Activated CD4-positive, alpha-beta T cell treated with anti-CD3 and anti-CD28 coated beads, Interleukin-2, Interleukin-4, amounts not matched to agents 100 ng/mL and 50 ng/mL, durations not matched to agents 16 hours and 8 hours (primary cell): ENCODE measurements around the gene AGFG2.

Experiments
- DNase-seq: peaks from one replicate; pipeline ENCODE4 v3.0.0-alpha.2; 2020; ENCODE audit warnings: low spot score

The AGFG2 gene

DNA sequence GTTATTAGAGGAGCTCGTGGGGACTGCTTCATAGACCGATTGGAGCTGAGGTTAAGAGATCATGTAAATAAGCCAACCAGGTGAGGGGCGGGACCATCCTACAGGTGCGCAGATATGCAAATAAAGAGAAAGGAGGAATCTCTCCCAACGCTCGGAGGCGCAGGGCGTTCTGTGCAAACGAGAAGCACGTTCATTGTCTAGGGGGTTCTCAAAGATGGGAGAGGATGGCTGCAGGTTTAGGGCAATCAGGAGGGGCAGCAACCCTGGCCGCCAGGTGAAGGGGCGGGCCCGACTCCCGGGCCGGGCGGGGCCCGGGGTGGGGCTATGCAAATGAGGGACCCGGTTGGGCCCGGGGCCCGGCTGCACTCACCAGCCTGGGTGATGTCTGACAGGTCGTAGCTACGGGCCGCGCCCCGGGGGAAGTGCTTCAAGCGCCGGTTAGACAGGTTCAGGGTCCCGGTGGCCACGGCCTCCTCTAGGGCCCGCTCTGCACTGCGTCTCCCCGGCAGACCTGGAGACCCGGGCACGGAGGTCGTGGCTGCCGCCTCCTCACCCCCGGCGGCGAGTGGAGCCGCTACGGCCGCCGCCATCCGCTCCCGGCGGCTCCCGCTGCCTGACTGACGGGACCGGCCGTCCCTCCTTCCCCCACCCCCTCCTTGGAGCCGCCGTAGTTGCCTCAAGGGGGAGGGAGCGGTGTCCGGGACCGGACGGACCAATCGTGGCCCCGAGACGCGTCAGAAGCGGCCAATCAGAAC is 46.7 kb downstream of the AGFG2 start, which contains the start of gene LRCH4:
TSS of gene LRCH4 (minus strand) at position 619 of the 755 bp plus-strand sequence. CDS start at position 590, 29 bp downstream.
- DNase-seq: no peak

DNA sequence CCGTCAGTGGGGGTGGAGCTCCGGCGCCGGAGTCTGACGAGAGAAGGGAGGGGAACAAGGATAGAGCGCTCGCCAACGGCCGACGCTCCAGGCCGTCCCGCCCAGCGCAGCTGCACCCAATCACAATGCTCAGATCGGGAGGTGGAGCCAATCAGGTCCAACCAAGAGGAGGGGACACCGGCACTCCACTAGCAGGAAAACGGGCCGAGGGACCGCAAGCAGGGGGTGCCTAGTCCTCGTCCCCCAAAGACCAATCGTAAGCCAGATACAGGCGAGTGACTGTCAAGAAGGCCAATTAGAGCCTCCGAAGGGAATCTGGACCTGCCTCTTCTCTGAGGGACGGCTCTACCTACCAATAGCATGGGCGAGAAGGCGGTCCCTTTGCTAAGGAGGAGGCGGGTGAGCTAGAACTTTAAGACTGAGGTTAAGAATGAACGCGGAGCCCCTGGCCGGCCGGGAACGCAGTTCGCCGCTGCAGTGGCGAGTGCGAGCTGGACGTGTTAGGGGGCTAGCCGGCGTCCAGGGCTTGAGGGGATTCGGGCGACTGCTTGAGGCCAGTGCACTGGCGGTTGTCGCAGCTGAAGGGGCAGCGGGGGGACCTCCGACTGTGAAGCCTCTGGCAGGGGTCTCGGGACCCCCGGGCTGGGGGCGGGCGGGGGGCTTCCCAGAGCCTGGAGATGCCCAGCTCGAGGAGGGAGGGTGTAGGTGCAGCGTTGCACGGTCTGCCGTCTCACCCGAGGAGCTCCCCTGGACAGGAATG is 47.4 kb downstream of the AGFG2 start, which contains the start of gene FBXO24:
TSS of gene FBXO24 (plus strand) at position 63 of the 760 bp plus-strand sequence. CDS start at position 361, 298 bp downstream.
- peak; percentile 100 for DNase-seq

DNA sequence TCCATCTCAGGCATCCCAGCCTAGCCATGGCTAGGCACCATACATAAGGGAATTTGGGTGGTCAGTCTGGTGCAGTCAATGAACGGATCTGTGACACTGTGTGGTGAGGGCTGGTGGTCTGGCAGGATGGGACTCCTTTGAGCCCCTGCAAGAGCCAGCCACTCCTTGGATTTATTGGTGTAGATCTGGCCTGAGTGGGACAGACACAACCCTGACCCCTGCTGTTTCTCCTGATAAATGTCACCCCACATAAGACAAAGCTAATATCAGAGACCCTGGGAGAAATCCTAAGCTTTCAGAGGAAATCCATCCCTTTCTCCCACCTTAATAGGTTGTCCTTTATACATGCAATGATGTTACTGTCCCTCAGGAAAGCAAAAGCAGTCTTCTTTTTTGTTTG is 49.4 kb downstream of the AGFG2 start:
- no peak for DNase-seq

DNA sequence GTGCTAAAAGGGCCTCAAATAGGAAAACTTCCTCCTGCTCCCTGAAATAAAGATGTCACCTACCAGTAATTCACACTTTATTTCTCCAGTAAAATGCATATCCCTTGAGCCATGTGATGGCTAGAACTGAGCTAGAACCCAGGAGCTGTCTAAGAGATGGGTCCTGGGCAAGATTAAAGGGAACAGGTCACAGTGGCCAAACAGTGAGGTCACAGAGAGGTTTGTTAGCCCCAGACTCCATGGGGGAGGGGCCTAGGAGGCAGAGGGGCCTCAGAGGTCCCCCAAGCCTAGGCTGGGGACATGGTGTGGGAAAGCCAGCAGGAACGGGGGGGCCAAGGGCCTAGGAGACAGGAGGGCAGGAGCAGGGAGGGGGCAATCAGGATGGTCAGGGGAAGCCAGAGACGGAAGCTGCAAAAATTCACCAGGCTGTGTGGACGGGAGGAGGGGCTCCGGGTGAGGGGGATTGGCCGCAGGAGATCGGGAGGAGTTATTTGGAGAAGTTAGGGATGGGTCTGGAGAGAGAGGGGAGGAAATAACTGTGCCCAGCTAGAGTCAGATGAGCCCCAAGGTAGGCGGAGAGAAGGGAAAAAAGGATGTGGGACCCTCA is 50.4 kb downstream of the AGFG2 start:
- DNase-seq: no peak

DNA sequence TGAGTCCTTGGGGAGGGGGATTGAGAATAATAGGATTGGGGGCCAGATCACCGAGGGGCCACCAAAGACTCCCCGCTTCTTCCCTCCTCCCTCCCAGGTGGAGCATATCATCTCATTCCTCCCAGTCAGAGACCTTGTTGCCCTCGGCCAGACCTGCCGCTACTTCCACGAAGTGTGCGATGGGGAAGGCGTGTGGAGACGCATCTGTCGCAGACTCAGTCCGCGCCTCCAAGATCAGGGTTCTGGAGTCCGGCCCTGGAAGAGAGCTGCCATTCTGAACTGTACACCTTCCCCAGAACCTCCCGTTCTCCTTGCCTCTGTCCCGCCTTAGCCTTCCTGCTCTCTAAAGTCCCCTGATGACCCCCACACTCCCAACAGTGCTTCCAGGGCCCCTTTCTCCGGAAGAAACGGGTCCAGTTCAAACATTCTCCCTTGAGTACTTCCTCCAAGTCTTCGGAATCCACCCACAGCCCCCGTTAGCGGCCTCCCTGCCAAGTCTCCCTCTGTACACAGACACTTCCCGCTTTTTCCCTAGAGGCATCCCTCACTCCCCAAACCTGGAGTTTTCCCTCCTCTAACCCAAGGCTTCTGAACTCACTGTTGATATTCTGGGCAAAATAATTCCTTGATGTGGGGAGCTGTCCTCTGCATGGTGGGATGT is 51.2 kb downstream of the AGFG2 start:
- no peak for DNase-seq

DNA sequence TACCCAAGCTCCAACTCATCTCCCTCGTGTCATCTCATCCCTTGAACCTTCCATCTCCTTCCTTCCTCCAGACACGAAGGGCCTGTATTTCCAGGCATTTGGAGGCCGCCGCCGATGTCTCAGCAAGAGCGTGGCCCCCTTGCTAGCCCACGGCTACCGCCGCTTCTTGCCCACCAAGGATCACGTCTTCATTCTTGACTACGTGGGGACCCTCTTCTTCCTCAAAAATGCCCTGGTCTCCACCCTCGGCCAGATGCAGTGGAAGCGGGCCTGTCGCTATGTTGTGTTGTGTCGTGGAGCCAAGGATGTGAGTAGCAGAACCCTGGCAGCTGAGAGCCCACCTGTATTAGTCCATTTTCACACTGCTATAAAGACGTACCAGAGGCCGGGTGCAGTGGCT is 52.6 kb downstream of the AGFG2 start:
- DNase-seq: no peak

DNA sequence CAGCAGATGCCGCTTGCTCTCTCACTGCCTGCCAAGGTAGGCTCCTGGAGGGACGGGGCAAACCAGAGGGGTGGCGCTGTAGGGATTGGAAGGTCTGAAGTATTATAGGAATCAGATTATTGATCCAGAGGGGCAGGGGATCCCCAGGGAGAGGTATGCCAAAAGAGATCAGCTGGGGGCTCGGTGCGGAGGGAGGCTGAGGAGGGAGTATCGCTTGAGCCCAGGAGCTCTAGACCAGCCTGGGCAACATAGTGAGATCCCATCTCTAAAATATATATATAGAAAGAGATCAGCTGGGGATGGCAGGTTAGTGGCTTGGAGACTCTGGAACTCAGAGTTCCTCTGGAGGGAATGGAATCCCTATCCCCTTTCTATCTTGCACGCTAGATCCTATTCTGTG is 56.2 kb downstream of the AGFG2 start:
- DNase-seq: no peak

DNA sequence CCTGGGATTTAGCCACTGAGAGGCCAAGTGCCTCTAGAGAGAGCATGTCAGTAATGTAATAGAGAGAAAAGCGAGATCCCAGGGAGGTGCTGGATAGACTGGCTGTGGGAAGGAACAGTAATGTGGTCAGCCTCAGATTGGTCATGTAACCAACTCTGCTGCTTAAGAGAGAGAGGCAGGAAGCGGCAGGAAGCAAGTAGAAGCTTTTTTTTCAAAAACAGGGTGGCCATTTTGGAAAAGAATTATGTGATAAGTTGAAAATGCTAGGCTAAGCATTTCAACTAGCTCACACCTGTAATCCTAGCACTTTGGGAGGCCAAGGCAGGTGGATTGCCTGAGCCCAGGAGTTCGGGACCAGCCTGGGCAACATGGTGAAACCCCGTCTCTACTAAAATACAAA is 59.4 kb downstream of the AGFG2 start:
- DNase-seq: no peak

DNA sequence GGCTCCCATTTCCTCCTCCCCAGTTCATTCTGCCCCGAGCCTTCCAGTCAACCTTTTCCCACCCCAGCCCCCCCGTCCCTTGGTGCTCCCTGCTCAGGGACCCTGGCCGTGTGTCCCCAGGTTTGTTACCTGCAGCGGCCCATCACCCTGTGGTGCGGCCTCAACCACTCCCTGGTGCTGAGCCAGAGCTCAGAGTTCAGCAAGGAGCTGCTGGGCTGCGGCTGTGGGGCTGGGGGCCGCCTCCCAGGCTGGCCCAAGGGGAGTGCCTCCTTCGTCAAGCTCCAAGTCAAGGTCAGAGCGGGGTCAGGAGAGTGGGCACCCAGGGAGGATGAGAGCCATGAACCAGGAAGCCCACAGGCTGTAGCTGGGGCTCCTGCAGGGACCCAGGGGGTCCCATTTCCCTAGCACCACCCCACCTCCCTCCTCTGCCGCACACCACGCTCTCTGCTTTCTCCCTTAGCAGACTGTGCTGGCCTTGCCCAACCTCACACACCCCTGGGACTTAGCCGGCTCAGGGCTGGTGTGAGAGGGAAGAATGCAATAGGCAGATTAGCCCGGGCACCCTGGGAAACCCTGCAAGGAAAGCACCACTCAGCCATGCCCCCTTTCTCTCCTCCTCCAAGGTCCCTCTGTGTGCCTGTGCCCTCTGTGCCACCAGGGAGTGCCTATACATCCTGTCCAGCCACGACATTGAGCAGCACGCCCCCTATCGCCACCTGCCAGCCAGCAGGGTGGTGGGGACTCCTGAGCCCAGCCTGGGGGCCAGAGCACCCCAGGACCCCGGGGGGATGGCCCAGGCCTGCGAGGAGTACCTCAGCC is 61.1 kb downstream of the AGFG2 start:
- no peak for DNase-seq

DNA sequence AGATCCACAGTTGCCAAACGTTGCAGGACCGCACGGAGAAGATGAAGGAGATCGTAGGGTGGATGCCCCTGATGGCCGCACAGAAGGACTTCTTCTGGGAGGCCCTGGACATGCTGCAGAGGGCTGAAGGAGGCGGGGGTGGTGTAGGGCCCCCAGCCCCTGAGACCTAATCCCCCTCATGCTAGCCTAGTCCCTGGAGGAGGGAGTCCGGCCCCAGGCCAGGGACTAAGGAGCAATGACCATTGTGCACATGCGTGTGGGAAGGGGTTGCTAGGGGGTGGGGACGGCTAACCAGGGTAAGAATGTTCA is 61.7 kb downstream of the AGFG2 start:
- DNase-seq: no peak

DNA sequence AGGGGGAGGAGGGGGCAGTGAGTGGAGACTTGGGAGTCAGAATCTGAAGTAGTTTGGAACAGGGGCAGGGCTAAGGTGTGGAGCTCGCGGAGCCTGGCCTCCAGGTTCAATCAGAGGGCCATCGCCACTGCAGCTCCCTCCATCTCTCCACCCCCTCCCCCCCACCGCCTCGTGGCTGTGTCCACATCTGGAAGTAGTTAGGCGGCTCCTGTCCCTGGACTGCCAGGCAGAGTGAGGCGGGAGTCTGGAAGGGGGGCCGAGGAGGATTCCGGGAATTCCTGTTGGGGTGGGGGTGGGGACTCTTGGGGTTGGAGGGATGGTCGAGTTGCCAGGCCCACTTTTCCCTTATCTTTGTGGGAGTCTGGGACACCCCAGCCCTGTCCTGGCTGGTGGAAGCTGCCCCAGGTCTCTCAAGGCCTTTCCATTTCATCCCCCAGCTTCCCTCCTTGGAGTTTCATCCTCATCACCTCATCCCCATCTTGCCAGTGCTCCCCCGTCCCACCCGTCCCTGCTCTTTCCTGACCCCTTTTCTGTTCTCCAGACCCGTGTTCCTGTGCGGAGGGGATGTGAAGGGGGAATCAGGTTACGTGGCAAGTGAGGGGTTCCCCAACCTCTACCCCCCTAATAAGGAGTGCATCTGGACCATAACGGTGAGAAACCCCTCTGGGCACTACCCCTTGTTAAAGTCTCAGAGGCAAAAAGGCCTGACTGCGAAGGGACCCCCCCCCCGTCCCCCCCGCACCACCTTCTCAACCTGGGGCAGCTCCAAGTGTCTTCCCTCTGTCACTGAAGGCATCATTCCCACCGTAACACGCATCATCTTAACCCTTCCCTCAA is 64.1 kb downstream of the AGFG2 start:
- no peak for DNase-seq

DNA sequence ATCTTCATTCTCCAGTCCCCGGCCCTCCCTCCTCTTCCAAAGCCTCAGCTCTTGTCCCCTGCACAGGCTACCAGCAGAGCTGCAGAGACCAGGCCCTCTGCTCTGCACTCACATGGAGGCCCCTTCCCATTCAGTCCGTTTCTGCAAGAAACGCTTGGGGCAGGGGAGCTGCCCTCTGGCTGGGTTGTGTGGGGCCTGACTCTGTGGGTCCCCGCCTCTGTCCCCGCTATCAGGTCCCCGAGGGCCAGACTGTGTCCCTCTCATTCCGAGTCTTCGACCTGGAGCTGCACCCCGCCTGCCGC is 64.7 kb downstream of the AGFG2 start:
- DNase-seq: no peak

DNA sequence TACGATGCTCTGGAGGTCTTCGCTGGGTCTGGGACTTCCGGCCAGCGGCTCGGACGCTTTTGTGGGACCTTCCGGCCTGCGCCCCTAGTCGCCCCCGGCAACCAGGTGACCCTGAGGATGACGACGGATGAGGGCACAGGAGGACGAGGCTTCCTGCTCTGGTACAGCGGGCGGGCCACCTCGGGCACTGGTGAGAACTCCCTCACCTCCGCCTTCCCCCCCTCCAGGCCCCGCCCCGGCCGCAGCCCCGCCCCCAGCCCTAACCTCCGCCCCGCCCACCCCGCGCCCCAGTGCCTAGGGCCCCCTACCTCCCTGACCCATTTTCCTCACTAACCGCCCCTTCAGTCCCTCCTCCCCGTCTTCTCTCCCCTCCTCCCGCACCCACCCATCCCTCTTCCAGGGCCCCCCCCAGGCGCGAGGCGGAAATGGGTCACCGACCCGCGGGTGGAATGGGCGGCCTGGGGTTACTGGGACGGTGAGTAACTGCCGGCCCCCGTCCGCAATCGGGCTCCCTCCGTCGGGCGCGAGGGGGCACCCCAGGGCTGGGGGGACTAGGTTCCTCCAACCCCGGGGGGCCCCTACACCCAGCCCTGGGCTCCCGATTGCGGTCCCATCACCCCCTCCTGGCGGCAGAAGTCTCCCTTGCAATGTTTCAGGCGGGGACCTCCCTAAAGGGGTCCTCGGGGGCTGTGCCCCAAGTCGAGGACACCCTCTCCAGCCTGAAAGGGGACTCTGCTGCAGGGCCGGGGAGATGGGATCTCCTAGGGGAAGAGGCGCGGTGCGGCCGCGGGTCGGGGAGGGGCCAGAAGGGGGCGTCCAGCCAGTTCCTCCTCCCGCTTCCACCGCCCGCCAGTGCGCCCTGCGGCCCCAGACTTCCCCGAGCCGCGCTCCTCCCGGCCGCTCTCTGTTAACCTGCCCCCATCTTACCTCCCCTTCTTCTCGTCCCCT is 65.3 kb downstream of the AGFG2 start:
- peak; percentile 53 for DNase-seq

DNA sequence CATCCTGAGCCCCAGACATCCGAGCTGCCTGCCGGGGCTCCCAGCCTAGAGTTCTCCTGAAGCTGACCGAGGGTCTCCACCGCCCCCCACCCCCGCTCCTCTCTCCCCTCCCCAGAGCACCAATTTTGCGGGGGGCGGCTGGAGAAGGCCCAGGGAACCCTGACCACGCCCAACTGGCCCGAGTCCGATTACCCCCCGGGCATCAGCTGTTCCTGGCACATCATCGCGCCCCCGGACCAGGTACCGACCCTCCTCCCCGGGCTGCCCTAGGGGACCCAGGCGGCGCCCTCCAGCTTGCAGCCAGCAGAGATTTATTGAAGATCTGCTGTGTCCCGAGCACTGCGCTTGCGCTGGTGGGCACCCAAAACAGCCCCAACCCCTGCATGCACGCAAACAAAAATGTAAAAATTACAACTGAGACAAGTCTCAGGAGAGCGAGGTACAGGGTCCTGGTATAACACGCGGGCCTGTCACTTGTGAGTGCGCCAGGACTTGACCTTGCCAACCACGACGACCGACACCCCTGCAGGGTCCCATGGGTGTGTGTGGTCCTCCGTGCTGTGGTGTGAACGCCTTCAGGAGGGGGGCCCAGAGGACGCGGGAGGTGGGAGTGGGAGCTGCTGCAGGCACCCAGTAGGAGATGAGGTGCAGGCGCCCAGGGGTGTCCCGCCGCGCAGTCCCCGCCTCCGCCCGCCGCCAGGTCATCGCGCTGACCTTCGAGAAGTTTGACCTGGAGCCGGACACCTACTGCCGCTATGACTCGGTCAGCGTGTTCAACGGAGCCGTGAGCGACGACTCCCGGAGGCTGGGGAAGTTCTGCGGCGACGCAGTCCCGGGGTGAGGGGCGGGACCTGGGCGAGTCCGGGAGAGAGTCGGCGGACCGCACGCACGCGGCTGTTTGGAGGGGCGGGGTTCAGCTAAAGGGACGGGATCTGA is 66.2 kb downstream of the AGFG2 start:
- DNase-seq: no peak

DNA sequence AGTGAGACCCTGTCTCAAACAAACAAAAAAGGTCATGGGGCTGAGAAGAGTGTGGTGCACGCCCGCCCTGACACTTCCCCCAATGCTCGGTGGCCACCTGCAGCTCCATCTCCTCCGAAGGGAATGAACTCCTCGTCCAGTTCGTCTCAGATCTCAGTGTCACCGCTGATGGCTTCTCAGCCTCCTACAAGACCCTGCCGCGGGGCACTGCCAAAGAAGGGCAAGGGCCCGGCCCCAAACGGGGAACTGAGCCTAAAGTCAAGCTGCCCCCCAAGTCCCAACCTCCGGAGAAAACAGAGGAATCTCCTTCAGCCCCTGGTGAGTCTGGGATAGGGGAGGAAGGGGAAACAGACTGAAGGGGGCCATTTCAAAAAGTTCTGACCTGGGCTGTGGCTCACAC is 67.3 kb downstream of the AGFG2 start:
- DNase-seq: no peak

DNA sequence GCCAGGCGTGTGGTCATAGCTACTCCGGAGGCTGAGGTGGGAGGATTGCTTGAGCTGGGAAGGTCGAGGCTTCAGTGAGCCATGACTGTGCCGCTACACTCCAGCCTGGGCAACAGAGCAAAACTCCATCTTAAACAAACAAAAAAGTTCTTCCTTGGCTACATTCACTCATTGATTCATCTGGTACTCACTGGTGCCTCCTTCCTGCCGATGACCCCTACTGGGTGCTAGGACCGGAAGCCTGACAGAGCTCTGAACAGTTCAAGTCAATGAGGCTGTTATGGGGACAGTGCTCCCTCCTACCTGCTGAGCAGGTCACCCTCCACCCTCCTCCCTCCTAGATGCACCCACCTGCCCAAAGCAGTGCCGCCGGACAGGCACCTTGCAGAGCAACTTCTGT is 68.1 kb downstream of the AGFG2 start:
- DNase-seq: no peak

DNA sequence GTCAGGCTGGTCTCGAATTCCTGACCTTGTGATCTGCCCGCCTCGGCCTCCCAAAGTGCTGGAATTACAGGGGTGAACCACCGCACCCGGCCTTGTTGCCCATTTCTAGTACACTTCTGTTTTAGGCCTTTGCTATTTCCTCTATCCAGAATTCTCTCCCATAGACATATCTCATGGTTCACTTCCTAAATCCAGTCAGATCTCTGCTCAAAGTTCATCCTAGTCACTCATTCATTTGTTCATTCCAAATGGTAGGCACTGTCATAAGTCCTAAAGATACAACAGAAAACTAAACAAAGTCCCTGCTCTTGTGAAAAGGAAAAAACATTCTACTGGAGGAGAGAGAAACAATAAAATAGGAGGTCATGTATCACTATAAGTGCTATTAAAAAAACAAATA is 71.0 kb downstream of the AGFG2 start:
- DNase-seq: no peak

DNA sequence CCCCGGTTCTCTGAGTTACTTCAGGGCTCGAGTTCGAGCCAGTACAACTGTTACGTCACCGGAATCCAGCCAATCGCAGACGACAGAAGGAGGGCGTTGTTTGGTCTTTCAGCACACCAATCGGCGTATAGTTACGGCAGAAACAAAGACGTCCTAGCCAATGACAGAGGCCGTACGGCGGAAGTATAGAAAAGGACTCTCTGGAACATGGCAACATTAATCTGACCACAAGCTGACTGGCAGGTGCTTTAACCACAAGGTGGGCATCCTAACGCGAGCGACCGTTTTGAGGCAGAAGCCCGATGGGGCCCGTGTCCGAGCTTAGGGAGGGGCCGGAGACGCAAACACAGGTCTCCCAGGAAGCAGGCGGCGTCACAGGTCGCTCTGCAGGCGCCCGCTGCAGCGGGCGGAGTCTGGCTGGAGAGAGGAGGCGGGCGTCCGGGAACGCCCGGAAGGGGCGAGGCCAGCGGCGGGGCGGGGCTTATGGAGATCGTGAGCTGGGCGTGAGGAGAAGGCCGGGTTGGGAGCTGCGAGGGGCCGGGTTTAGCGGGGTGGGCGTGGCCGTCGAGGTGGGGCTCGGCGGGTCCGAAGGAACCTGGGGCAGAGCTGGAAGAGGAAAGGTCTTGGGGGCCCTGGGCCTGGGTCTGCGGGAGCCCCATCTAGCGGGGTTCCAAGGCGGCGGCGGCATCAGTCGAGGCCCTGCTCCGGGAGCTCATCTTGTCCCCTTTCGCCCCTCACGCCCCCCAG is 73.2 kb downstream of the AGFG2 start, which contains the start of gene MOSPD3:
TSS of gene MOSPD3 (plus strand) at position 558 of the 747 bp plus-strand sequence. CDS start 252 bp downstream, outside the sequence.
- peak; percentile 98 for DNase-seq
